ENCODE measurements around the gene HHIPL1.

GRCh38 chr14:99726538-99727095 is 81.7 kb downstream of the HHIPL1 start:
- TF ChIP-seq CTCF (IDR thresholded peaks at IDR 0.05) = no peak
- TF ChIP-seq ESRRA (IDR thresholded peaks at IDR 0.05; ENCODE audit: borderline replicate concordance, low read length) = no peak
- no peak for TF ChIP-seq POLR2A (IDR thresholded peaks at IDR 0.05; ENCODE audit: low read length)
- TF ChIP-seq EP300 (IDR thresholded peaks at IDR 0.05) = no peak
- no peak for TF ChIP-seq MAZ (IDR thresholded peaks at IDR 0.05; ENCODE audit: borderline replicate concordance, low read depth, low read length)
